Hypothalamus (tissue), 51 donors: ENCODE measurements around the gene LAMP5.
A peak's percentile ranks its signal among the peaks of the same experiment; 100 is the strongest.

Experiments
- DNase-seq, 51 donors: peaks; one replicate each; lab custom pipeline; 2025; lab: John Stamatoyannopoulos, UW

The LAMP5 gene

GRCh38 chr20:9499126-9499899, 15.1 kb upstream of the LAMP5 start:
- DNase-seq: no peak

GRCh38 chr20:9500121-9500520, 14.3 kb upstream of the LAMP5 start:
- DNase-seq: peak in 2 of 51 donors; percentile 7 to 28

GRCh38 chr20:9501473-9501872, 12.9 kb upstream of the LAMP5 start:
- no peak for DNase-seq

GRCh38 chr20:9503526-9504245, 10.7 kb upstream of the LAMP5 start:
- peak in 3 of 51 donors; percentile 11 to 21 (median 18) for DNase-seq

- peak in 1 of 51 donors; percentile 22 for DNase-seq
These were observed 8.0 kb upstream of the LAMP5 start for GRCh38 chr20:9506280-9506821.

- DNase-seq: no peak
These were observed 7.4 kb upstream of the LAMP5 start for GRCh38 chr20:9506964-9507369.

GRCh38 chr20:9507544-9508239, 6.7 kb upstream of the LAMP5 start:
- DNase-seq: no peak

- DNase-seq: no peak
These were observed 6.1 kb upstream of the LAMP5 start for GRCh38 chr20:9508240-9508661.

GRCh38 chr20:9508696-9509178, 5.7 kb upstream of the LAMP5 start:
- DNase-seq: no peak

GRCh38 chr20:9509246-9509645, 5.1 kb upstream of the LAMP5 start:
- no peak for DNase-seq

GRCh38 chr20:9510911-9511310, 3.5 kb upstream of the LAMP5 start:
- no peak for DNase-seq

GRCh38 chr20:9514072-9514460, 324 bp upstream of the LAMP5 start:
- peak in 1 of 51 donors; percentile 69 for DNase-seq

- DNase-seq: peak in 1 of 51 donors; percentile 35
These were observed 810 bp downstream of the LAMP5 start for GRCh38 chr20:9515214-9515585.

GRCh38 chr20:9515741-9516233, 1.4 kb downstream of the LAMP5 start:
- DNase-seq: peak in 2 of 51 donors; percentile 5 to 38

- DNase-seq: peak in 6 of 51 donors; percentile 3 to 28 (median 18)
These were observed 2.0 kb downstream of the LAMP5 start for GRCh38 chr20:9516234-9516871.

GRCh38 chr20:9517297-9518162, 3.1 kb downstream of the LAMP5 start:
- DNase-seq: no peak

GRCh38 chr20:9518576-9519175, 4.3 kb downstream of the LAMP5 start:
- DNase-seq: peak in 1 of 51 donors; percentile 12

GRCh38 chr20:9520086-9520485, 5.7 kb downstream of the LAMP5 start:
- DNase-seq: peak in 1 of 51 donors; percentile 18

GRCh38 chr20:9523636-9524035, 9.2 kb downstream of the LAMP5 start:
- DNase-seq: no peak
